HFF-Myc (cell line): ENCODE data around the gene TNFRSF14.
"Not testable (repeated sequence)": the region's sequence is repeated elsewhere in the genome, so short reads cannot be mapped to it uniquely, and the experiment has no call there.

ENCODE experiments used
- DNase-seq: peaks from one replicate; pipeline ENCODE4 v3.0.0-alpha.2; 2011; ENCODE audit warnings: low read depth; ENCODE audit errors: extremely low read depth
- H3K4me3 ChIP-seq: replicated peaks from 2 replicates; pipeline ENCODE4 v1.5.1; 2011; ENCODE audit warnings: low read depth, mild to moderate bottlenecking, control low read depth, low read length
- TF ChIP-seq, protein P1 (sequence below): IDR thresholded peaks from 2 replicates; pipeline ENCODE4 v1.5.1; 2012; ENCODE audit warnings: mild to moderate bottlenecking, low read depth, low read length, control low read depth; ENCODE audit errors: missing control alignments

Gene TNFRSF14

GRCh38 chr1:2544093-2544874 lies 11.9 kb upstream of the TNFRSF14 start:
- no peak overlapping the region for H3K4me3 ChIP-seq
- TF ChIP-seq, protein P1, sequence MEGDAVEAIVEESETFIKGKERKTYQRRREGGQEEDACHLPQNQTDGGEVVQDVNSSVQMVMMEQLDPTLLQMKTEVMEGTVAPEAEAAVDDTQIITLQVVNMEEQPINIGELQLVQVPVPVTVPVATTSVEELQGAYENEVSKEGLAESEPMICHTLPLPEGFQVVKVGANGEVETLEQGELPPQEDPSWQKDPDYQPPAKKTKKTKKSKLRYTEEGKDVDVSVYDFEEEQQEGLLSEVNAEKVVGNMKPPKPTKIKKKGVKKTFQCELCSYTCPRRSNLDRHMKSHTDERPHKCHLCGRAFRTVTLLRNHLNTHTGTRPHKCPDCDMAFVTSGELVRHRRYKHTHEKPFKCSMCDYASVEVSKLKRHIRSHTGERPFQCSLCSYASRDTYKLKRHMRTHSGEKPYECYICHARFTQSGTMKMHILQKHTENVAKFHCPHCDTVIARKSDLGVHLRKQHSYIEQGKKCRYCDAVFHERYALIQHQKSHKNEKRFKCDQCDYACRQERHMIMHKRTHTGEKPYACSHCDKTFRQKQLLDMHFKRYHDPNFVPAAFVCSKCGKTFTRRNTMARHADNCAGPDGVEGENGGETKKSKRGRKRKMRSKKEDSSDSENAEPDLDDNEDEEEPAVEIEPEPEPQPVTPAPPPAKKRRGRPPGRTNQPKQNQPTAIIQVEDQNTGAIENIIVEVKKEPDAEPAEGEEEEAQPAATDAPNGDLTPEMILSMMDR: no peak
- DNase-seq: no peak

GRCh38 chr1:2544875-2545640 lies 11.1 kb upstream of the TNFRSF14 start:
- H3K4me3 ChIP-seq: no peak overlapping the region
- no peak for DNase-seq
- TF ChIP-seq, protein P1: no peak

GRCh38 chr1:2545754-2546514 lies 10.2 kb upstream of the TNFRSF14 start:
- peak overlapping the region; percentile 49 for H3K4me3 ChIP-seq
- DNase-seq: no peak
- TF ChIP-seq, protein P1: no peak

DNA sequence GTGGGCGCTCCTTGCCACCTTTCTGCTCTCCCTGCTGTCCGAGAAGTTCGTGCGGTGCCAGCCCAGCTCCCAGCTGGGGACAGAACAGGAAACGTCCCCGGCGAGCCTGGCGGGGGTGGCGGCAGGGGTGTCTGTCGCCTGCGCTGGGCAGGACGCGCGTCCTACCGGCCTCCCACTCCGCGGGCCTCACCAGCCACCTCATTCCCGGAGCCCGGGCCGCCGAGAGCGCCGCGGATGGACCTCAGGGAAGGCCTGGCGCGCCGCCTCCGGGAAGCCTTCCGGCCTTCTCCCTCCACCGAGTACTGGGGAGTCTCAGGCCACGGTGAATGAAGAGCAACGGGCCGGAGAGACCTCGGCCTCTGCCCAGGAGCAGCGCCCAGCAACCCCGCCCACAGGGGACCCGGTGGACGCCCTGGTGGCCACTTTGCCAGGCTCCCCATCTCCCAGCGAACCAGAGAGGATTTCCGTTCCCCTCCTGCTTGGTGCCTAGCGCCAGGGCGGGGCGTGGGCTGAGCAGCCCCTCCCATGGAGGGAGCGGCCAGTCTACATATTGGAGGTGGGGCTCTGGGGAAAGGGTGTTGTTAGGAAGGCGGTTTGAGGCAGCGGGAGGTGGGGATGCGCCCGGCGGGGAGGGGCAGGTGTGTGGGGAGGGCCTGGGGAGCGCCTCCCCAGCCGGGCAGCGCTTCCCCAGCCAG lies 9.5 kb upstream of the TNFRSF14 start:
- TF ChIP-seq, protein P1: no peak
- peak overlapping the region; percentile 49 for H3K4me3 ChIP-seq
- DNase-seq: no peak

GRCh38 chr1:2547210-2548067 lies 8.7 kb upstream of the TNFRSF14 start:
- no peak for DNase-seq
- H3K4me3 ChIP-seq: peak overlapping the region; percentile 49
- TF ChIP-seq, protein P1: no peak

DNA sequence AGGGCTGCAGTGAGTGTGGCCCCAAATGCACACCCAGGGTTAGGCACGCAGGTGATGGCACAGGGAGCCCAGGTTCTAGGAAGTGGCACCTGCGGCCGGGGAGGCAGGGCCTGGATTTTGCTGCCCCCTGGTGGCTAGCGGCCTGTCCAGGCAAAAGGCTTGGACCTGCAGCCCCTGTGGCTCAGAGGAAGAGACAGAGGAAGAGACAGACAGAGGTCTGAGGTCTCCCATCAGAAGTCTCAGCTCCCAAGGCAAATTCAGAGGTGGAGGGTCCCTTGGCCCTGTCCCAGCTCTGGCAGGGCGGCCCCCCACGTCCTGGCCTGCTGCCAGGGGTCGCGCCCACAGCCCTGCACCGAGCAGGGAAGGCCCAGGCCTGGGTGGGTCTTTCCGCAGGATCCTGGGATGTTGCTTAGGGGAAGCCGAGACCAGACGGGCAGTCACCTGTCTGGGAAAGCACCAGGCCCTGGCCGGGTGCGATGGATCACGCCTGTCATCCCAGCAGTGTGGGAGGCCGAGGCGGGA lies 8.0 kb upstream of the TNFRSF14 start:
- TF ChIP-seq, protein P1: peak; percentile 97
- DNase-seq: no peak
- H3K4me3 ChIP-seq: no peak overlapping the region

DNA sequence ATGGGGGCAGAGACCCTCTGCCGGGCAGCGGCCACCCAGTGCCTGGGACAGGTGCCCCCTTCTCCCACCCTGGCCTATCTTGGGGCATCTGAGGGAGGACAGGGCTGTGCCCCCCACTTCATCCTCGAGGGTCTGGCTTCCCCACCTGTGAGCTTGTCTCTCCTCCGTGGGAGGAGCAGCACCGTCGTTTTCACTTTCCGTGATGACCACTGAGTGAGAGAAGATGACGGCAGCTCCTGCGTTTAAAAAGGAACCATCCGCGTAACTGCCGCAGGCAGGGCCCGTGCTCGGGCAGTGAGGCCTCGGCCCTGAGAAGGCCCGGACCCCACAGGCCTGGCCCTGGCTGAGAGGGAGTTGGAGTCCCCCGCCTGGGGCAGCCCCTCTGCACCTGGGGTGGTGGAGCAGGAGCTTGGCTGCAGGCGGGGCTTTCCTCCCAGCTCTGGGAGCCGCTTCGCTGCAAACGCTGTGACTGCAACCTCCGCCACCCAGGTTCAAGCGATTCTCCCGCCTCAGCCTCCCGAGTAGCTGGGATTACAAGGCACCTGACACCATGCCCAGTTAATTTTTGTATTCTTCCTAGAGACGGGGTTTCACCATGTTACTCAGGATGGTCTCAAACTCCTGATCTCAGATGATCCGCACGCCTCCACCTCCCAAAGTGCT lies 6.7 kb upstream of the TNFRSF14 start:
- not testable (repeated sequence) for H3K4me3 ChIP-seq

GRCh38 chr1:2550309-2550861 lies 5.8 kb upstream of the TNFRSF14 start:
- DNase-seq, H3K4me3 ChIP-seq: not testable (repeated sequence)

More for the DNA sequence above, 6.7 kb upstream of the TNFRSF14 start:
- not testable (repeated sequence) for DNase-seq
